Mucosa of descending colon (tissue), 3 donors: ENCODE results near the gene LAMA2. TPM values are rescaled to one million over a fixed set of nuclear protein-coding genes. Genes with fewer than 3 reads are reported as not detected.

Source experiments
- ATAC-seq: fragments of 200-7000 bp; cut with Tn5 transposase; one replicate; pipeline ENCODE4 v1.9.1; 2020; ENCODE audit warnings: mild to moderate bottlenecking, moderate library complexity
- DNase-seq, 3 donors: peaks; one replicate each; pipeline ENCODE4 v3.0.0-alpha.2; 2020
- H3K36me3 ChIP-seq: fragments of 200-600 bp; one replicate; pipeline ENCODE4 v1.8.0; 2021; ENCODE audit warnings: low read depth, mild to moderate bottlenecking
- H3K4me1 ChIP-seq: fragments of 200-600 bp; one replicate; pipeline ENCODE4 v1.8.0; 2021; ENCODE audit warnings: low read depth, mild to moderate bottlenecking
- H3K4me3 ChIP-seq: fragments of 200-600 bp; one replicate; pipeline ENCODE4 v1.8.0; 2021; ENCODE audit warnings: mild to moderate bottlenecking
- H3K9me3 ChIP-seq: fragments of 200-600 bp; one replicate; pipeline ENCODE4 v1.8.0; 2021; ENCODE audit warnings: mild to moderate bottlenecking
- intact Hi-C, 2 donors: fragments of 100-400 bp; cut with DNase I in 1 of 2; cut with micrococcal nuclease in 1 of 2; formaldehyde crosslinking; loops; one replicate each; pipeline versions ENCODE4 v1.11.0 to v1.11.1; 2022; cut with DNase I, micrococcal nuclease
- total RNA-seq, 3 donors: library from RNA; stranded (reverse); fragmentation: NEBNext Ultra II Directional in 2 of 3; extraction: Animal tissue kit (Norgen Biotek cat#: 25700) in 2 of 3; gene quantifications; one replicate each; pipeline versions ENCODE4 v1.2.1 to v1.2.4, GENCODE V29; 2021 to 2023
- TF ChIP-seq, protein P1 (sequence below): fragments of 200-600 bp; IDR thresholded peaks from one replicate; pipeline ENCODE4 v1.8.0; 2022; ENCODE audit warnings: antibody characterized with exemption, mild to moderate bottlenecking
- donor health status: DM: no; HTN: no; CAD: no; lungs with moderate emphysema.
- donor health status: DM: no; HTN: no; CAD: no.
- donor health status: DM: no; HTN: yes; CAD: no.

Gene LAMA2
- total RNA-seq, 3 donors from 2014 or later: 3.6 to 29.4 (median 18.4) TPM

DNA sequence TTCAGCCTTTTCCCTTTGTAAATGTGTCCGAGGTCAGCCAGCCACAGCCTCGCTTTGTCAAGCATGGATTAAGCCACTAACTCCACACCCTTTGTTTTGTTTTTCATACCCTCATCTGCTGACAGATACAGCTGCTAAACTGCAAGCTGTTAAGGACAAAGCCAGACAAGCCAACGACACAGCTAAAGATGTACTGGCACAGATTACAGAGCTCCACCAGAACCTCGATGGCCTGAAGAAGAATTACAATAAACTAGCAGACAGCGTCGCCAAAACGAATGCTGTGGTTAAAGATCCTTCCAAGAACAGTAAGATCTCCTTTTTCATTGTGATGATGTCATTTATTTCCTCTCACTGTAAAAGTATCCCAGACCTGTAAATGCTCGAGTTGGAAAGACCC, 557.8 kb downstream of the LAMA2 start:
- no peak for DNase-seq
- no peak for ATAC-seq

DNA sequence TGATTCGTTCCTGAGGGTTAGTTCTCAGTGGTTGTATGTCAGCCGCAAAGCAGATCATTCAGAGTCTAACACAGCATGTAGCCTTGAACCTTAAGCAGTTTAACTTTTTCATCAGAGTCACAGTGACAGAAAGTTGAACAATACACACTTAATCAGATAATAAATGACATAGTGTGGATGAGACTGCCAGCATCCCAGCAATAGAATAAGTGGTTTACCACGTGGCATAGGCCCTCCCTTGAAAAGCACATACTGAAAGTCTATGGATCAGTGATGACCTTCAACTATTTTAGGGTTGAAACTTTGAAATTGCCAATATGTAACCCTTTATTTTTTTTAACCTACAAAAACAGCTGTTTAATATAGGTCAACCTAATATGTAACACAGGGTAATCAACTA, 561.7 kb downstream of the LAMA2 start:
- TF ChIP-seq, protein P1, sequence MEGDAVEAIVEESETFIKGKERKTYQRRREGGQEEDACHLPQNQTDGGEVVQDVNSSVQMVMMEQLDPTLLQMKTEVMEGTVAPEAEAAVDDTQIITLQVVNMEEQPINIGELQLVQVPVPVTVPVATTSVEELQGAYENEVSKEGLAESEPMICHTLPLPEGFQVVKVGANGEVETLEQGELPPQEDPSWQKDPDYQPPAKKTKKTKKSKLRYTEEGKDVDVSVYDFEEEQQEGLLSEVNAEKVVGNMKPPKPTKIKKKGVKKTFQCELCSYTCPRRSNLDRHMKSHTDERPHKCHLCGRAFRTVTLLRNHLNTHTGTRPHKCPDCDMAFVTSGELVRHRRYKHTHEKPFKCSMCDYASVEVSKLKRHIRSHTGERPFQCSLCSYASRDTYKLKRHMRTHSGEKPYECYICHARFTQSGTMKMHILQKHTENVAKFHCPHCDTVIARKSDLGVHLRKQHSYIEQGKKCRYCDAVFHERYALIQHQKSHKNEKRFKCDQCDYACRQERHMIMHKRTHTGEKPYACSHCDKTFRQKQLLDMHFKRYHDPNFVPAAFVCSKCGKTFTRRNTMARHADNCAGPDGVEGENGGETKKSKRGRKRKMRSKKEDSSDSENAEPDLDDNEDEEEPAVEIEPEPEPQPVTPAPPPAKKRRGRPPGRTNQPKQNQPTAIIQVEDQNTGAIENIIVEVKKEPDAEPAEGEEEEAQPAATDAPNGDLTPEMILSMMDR: no peak
- intact Hi-C loops: no loop called here
- H3K4me3 ChIP-seq: no peak overlapping the region
- H3K4me1 ChIP-seq: no peaks in the 10 kb centered on the region
- ATAC-seq: no peak
- H3K9me3 ChIP-seq: no peaks in the 10 kb centered on the region
- H3K36me3 ChIP-seq: no peaks in the 10 kb centered on the region
- DNase-seq: no peak

More for the DNA sequence above, 557.8 kb downstream of the LAMA2 start:
- intact Hi-C loops: no loop called here
- TF ChIP-seq, protein P1: no peak
- Histone ChIP-seq H3K9me3 (no peaks in the 10 kb centered on the region), H3K4me1 (no peaks in the 10 kb centered on the region), H3K4me3 (no peak overlapping the region), H3K36me3 (no peaks in the 10 kb centered on the region)

DNA sequence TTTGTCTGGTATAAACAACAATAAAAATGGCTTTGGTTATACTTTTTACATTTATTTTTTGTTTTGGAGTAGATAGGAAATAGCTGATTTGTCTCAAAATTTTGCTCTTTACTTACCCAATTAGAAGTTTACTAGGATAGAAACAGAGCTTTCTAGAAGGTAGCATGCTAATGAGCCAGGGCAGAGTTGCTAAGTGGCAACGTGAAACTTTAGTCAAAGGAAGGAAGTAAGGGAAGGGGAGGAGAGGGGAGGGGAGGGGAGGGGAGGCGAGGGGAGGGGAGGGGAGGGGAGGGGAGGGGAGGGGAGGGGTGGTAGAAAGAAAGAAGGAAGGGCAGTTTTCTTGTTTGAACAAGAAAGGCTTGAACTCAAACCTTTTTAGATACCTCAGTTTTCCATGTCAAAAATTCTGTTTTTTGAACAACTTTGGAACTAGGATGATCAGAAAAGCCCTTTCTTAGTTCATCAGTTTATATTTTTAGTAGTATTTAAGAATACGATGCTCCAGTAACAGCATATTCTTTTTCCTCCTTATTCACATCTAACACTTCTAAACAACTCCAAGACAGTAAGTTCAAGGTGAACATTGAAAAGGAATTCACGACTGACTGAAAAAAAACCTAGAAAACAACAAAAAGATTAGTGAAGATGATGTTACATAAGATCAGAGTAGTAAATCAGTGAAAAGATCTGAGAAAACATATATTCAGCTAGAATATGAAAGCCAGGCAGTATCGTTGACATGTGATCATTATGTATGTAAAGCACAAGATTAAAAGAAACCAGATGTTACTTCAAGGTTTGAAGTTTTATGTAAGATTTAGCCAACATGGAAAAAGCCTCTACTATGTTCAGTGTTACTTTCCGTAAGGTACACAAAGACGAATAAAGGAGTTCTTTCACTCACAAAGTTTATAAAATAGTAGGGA, 563.6 kb downstream of the LAMA2 start:
- no peak for ATAC-seq
- intact Hi-C loops: no loop called here
- DNase-seq: no peak
- Histone ChIP-seq H3K4me1 (no peaks in the 10 kb centered on the region), H3K9me3 (no peaks in the 10 kb centered on the region), H3K36me3 (no peaks in the 10 kb centered on the region), H3K4me3 (no peak overlapping the region)
- TF ChIP-seq, protein P1: no peak

DNA sequence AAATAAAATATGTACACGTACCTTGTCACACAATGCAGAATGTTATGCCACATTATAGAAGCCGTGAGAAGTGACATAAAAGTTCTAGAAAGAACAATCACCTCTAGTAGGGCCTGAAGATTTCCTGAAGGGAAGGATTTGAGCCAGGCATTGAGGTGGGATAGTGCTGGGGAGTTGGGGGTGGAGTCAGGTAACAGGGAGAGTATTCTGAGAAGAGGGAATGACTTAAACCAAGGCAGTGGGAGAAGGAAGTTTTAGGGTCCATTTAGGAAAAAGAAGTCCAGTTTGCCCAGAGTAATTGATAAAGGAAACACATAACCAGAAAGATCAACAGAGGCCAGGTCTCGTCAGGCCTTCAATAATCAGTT, 564.2 kb downstream of the LAMA2 start:
- Histone ChIP-seq H3K4me3 (no peak overlapping the region), H3K9me3 (no peaks in the 10 kb centered on the region), H3K36me3 (no peaks in the 10 kb centered on the region), H3K4me1 (no peaks in the 10 kb centered on the region)
- DNase-seq (no peak), ATAC-seq (no peak)
- intact Hi-C loops: no loop called here
- TF ChIP-seq, protein P1: no peak

DNA sequence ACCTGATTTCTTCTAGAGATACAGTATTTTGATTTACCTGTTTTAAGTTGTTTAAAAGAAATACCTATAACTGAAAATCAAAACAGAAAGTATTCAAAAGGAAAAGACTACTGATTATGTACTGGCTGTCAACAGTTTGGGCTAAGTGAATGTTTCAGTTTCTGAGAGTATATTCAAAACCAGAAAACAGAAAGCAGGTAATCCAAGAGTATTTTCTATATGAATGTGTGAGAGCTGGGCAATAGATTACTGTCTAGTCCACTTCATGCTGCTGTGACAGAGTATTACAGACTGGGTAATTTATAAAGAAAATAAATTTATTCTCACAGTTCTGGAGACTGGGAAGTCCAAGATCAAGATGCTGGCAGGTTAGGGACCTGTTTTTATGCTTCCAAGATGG, 566.0 kb downstream of the LAMA2 start:
- TF ChIP-seq, protein P1: no peak
- no peaks in the 10 kb centered on the region for H3K4me1 ChIP-seq
- H3K4me3 ChIP-seq: no peak overlapping the region
- intact Hi-C loops: no loop called here
- no peaks in the 10 kb centered on the region for H3K9me3 ChIP-seq
- DNase-seq (no peak), ATAC-seq (no peak)
- H3K36me3 ChIP-seq: no peaks in the 10 kb centered on the region
